ENCODE data around the gene P3H3. TPM values are rescaled to one million over a fixed set of nuclear protein-coding genes. Genes with fewer than 3 reads are reported as not detected.

P3H3 gene
- total and polyA plus RNA-seq, 9 of the 15 experiments (the other 6 are each of a cell fraction or from before 2014, with no cell fraction given) = 0.03 to 15.0 (median 4.8) TPM

GRCh38 chr12:6867413-6868210 lies 39.4 kb downstream of the P3H3 start, which contains the start of gene TPI1 (continued):
- no peak for TF ChIP-seq RBM39 (optimal IDR thresholded peaks at IDR 0.05; ENCODE audit: low read depth, low read length)
- no peak for TF ChIP-seq PPARD (CRISPR knock-in tag; IDR thresholded peaks at IDR 0.05)
- TF ChIP-seq ADNP (tag; IDR thresholded peaks at IDR 0.05) = no peak
- peak; percentile 47; the same call in 1 of the 2 replicates for TF ChIP-seq GABPA (tag; conservative IDR thresholded peaks at IDR 0.05; ENCODE audit: low read depth)
- TF ChIP-seq PREB (CRISPR knock-in tag; IDR thresholded peaks at IDR 0.05) = no peak
- TF ChIP-seq ZNF644 (tag; IDR thresholded peaks at IDR 0.05; ENCODE audit: low read depth) = no peak
- TF ChIP-seq IFI16 (CRISPR knock-in tag; IDR thresholded peaks at IDR 0.05) = no peak
- TF ChIP-seq RBM22 (IDR thresholded peaks at IDR 0.05; ENCODE audit: low read depth, low read length, poor library complexity, severe bottlenecking) = peak; percentile 97
- no peak for TF ChIP-seq ETV6 (IDR thresholded peaks at IDR 0.05; ENCODE audit: borderline replicate concordance in 1 of 2, low read depth in 2 of 2, low read length in 1 of 2)
- TF ChIP-seq ETV6 (CRISPR knock-in tag; IDR thresholded peaks at IDR 0.05; ENCODE audit: borderline replicate concordance) = no peak
- peak; percentile 37 for TF ChIP-seq SP1 (CRISPR knock-in tag; IDR thresholded peaks at IDR 0.05)
- no peak for TF ChIP-seq CREBBP (IDR thresholded peaks at IDR 0.05; ENCODE audit: low read depth, low read length)
- TF ChIP-seq POLR2AphosphoS5 (IDR thresholded peaks at IDR 0.05; ENCODE audit: control insufficient read depth, insufficient read depth, low read depth, low read length) = peak; percentile 95
- TF ChIP-seq ZFX (CRISPR knock-in tag; IDR thresholded peaks at IDR 0.05) = peak; percentile 85
- TF ChIP-seq NRF1 (conservative IDR thresholded peaks at IDR 0.05 in 1 of 2, IDR thresholded peaks at IDR 0.05 in 1 of 2) = peak; percentile 82 to 85
- TF ChIP-seq HNRNPL (IDR thresholded peaks at IDR 0.05; ENCODE audit: low read depth, low read length) = 0 out of 2 replicates have a peak, but pooled peaks have one; percentile 18
- TF ChIP-seq FOXM1 (IDR thresholded peaks at IDR 0.05; ENCODE audit: low read depth) = no peak
- TF ChIP-seq FOXM1 (CRISPR knock-in tag; IDR thresholded peaks at IDR 0.05; ENCODE audit: low read depth) = no peak
- no peak for TF ChIP-seq ZNF140 (CRISPR knock-in tag; IDR thresholded peaks at IDR 0.05)
- no peak for TF ChIP-seq RFX5 (IDR thresholded peaks at IDR 0.05; ENCODE audit: low read depth, low read length)
- peak; percentile 85 for TF ChIP-seq GTF2A2 (tag; IDR thresholded peaks at IDR 0.05)
- TF ChIP-seq ARID4B (CRISPR knock-in tag; IDR thresholded peaks at IDR 0.05) = peak; percentile 72
- TF ChIP-seq FOS (IDR thresholded peaks at IDR 0.05; ENCODE audit: extremely low read depth, insufficient read length) = no peak

Measured in K562 (cell line).